CD4-positive, alpha-beta T cell (primary cell): Measurements from ENCODE around the gene LHX4. TPM values are rescaled to one million over a fixed set of nuclear protein-coding genes. Genes with fewer than 3 reads are reported as not detected.
A peak's percentile ranks its signal among the peaks of the same experiment; 100 is the strongest.

ENCODE experiments used
- ATAC-seq: fragments of 200-7000 bp; cut with Tn5 transposase; one replicate; pipeline ENCODE4 v1.10.0; 2022; ENCODE audit warnings: mild to moderate bottlenecking; ENCODE audit not compliant: poor library complexity
- CTCF ChIA-PET: fragments of 350-600 bp; sonication (Branson Sonifier 250); formaldehyde crosslinking; loops from one replicate; lab custom pipeline; 2021; ENCODE audit warnings: antibody characterized with exemption, inconsistent platforms; lab: Charles Lee
- POLR2A ChIA-PET: fragments of 350-600 bp; sonication (Branson Sonifier 250); formaldehyde crosslinking; loops from one replicate; lab custom pipeline; 2021; ENCODE audit warnings: antibody characterized with exemption, inconsistent platforms; lab: Charles Lee
- DNase-seq, 14 experiments: peaks; one replicate each; pipeline ENCODE4 v3.0.0-alpha.2; 2013 to 2020; ENCODE audit warnings: mixed read lengths in 2 of 14
- H3K27ac ChIP-seq, 2 donors: one replicate each; pipeline versions ENCODE4 v1.5.1 to v1.7.0; 2013; ENCODE audit warnings: low read length in 2 of 2, low read depth in 1 of 2, mild to moderate bottlenecking in 1 of 2
- H3K27me3 ChIP-seq, 2 experiments: 1 replicate in 1 of 2; 2 replicates in 1 of 2; pipeline versions ENCODE4 v1.6.1 to v1.7.0; 2013; ENCODE audit warnings: low read length in 2 of 2, control low read depth in 1 of 2, mild to moderate bottlenecking in 1 of 2, moderate library complexity in 1 of 2; ENCODE audit not compliant: insufficient read depth in 2 of 2, control insufficient read depth in 1 of 2
- H3K36me3 ChIP-seq: one replicate; pipeline ENCODE4 v1.6.1; 2013; ENCODE audit warnings: low read length, control low read depth; ENCODE audit not compliant: insufficient read depth
- H3K4me1 ChIP-seq: one replicate; pipeline ENCODE4 v1.6.1; 2013; ENCODE audit warnings: low read length, control low read depth; ENCODE audit not compliant: insufficient read depth
- H3K4me3 ChIP-seq: one replicate; pipeline ENCODE4 v1.5.1; 2013; ENCODE audit warnings: mild to moderate bottlenecking, low read length, moderate library complexity
- H3K9me3 ChIP-seq, 2 experiments: 1 replicate in 1 of 2; 2 replicates in 1 of 2; pipeline versions ENCODE4 v1.6.1 to v1.7.0; 2013; ENCODE audit warnings: low read length in 2 of 2, mild to moderate bottlenecking in 2 of 2, control low read depth in 1 of 2, moderate library complexity in 1 of 2; ENCODE audit not compliant: control insufficient read depth in 1 of 2, insufficient read depth in 1 of 2
- H3K27ac Mint-ChIP-seq: one replicate; pipeline ENCODE4 v1.8.0; 2020; ENCODE audit warnings: mixed read lengths
- H3K27me3 Mint-ChIP-seq: one replicate; pipeline ENCODE4 v1.8.0; 2021; ENCODE audit warnings: mixed read lengths
- H3K36me3 Mint-ChIP-seq: one replicate; pipeline ENCODE4 v1.8.0; 2021; ENCODE audit warnings: low read depth, mixed read lengths
- H3K4me1 Mint-ChIP-seq: one replicate; pipeline ENCODE4 v1.8.0; 2021; ENCODE audit warnings: low read depth, mixed read lengths
- H3K4me3 Mint-ChIP-seq: one replicate; pipeline ENCODE4 v1.8.0; 2020; ENCODE audit warnings: mild to moderate bottlenecking, mixed read lengths
- H3K9me3 Mint-ChIP-seq: one replicate; pipeline ENCODE4 v1.8.0; 2020; ENCODE audit warnings: mixed read lengths
- intact Hi-C, 2 experiments: fragments of 100-400 bp; cut with DNase I in 1 of 2; cut with micrococcal nuclease in 1 of 2; formaldehyde crosslinking; loops; one replicate each; pipeline versions ENCODE4 v1.15.1 to v1.9.0; 2023 to 2025; cut with DNase I, micrococcal nuclease
- polyA plus RNA-seq, 2 donors: library from polyadenylated mRNA; unstranded; fragments of 120-200 nt; gene quantifications; one replicate each; pipeline ENCODE4 v1.2.1, GENCODE V29; 2013
- total RNA-seq, 174 experiments: library from RNA in 2 of 174; stranded (reverse) in 2 of 174; gene quantifications; one replicate each; pipeline ENCODE4 v1.2.3 and lab custom pipeline; 2021 to 2026
- TF ChIP-seq, protein P1 (sequence below): fragments of 200-600 bp; IDR thresholded peaks from one replicate; pipeline ENCODE4 v1.8.0; 2022; ENCODE audit warnings: antibody characterized with exemption, mild to moderate bottlenecking

The LHX4 gene
- total RNA-seq (under 1 TPM in 1 of 2 experiments, not detected in 1; 0.03 TPM), total RNA-seq (lab: John Stamatoyannopoulos, UW) (0 to 0.19 (median 0) reads per million in 172 experiments)
- polyA plus RNA-seq (2013, experiment 1 of 2) = 2.0 TPM
- 1.8 TPM for polyA plus RNA-seq (2013, experiment 2 of 2)

DNA sequence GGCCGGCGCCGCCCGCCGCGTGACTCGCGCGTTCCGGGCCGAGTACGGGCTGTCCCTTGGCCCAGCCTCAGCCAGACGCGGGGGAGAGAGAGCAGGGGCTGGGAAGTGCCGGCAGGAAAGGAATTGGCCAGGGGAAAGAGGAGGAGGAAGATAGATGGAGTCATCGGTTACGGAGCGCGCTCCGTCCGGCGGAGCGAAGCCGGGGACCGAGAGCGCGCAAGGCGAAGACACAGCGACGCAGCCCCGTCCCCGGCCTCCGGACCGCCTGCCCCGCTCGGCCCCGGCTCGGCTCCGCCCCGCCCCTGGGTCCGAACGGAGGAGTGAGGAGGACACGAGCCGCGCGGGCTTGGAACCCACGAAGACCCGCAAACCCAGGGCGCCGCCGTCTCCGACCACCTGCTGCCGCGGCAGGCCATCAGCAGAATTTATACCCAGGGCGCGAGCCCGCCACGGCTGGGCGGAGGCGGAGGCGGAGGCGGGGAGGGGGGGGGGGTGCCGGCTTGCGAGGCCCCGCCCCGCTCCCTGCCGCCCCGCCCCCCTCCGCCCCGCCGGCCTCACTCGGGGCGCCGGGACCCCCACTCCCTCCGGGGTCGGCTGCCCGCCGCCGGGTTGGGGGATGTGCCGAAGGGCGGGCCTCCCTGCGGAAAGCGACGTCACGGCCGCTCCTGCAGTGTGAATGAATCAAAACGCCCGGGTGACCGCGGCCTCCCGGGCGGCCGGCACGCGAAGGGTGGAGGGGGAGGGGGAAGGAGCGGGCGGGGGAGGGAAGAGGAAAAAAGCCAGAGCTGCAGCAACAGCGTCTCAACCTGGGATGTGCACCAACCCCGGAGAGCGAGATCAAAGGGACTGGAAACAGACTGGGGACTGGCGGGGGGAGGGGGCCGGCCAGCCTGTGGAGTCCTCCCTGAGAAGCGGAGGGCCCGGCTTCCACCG is at the start of gene LHX4:
Gene LHX4 (plus strand): TSS at position 782 of the 933 bp plus-strand sequence. CDS start 266 bp downstream, outside the sequence.
- Histone ChIP-seq H3K9me3 (peaks cover 0 to 47% of the 10 kb centered on the region in 2 experiments), H3K27me3 (peaks cover 67 to 82% of the 10 kb centered on the region in 2 experiments), H3K4me3 (peak within 1 kb of the TSS; percentile 53), H3K27ac (no peak within 1 kb of the TSS), H3K36me3 (no peaks in the 10 kb centered on the region), H3K4me1 (peaks cover 56% of the 10 kb centered on the region)
- ChIA-PET POLR2A (no interaction called here), CTCF (no interaction called here)
- ATAC-seq (peak; percentile 37), DNase-seq (peak in 4 of 14 experiments; percentile 19 to 55 (median 39))
- H3K4me1 Mint-ChIP-seq = peaks cover 32% of the 10 kb centered on the region
- intact Hi-C loops = no loop called here
- no peak within 1 kb of the TSS for H3K27ac Mint-ChIP-seq
- no peaks in the 10 kb centered on the region for H3K9me3 Mint-ChIP-seq
- peak within 1 kb of the TSS; percentile 76 for H3K4me3 Mint-ChIP-seq
- TF ChIP-seq, protein P1, sequence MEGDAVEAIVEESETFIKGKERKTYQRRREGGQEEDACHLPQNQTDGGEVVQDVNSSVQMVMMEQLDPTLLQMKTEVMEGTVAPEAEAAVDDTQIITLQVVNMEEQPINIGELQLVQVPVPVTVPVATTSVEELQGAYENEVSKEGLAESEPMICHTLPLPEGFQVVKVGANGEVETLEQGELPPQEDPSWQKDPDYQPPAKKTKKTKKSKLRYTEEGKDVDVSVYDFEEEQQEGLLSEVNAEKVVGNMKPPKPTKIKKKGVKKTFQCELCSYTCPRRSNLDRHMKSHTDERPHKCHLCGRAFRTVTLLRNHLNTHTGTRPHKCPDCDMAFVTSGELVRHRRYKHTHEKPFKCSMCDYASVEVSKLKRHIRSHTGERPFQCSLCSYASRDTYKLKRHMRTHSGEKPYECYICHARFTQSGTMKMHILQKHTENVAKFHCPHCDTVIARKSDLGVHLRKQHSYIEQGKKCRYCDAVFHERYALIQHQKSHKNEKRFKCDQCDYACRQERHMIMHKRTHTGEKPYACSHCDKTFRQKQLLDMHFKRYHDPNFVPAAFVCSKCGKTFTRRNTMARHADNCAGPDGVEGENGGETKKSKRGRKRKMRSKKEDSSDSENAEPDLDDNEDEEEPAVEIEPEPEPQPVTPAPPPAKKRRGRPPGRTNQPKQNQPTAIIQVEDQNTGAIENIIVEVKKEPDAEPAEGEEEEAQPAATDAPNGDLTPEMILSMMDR = no peak
- no peaks in the 10 kb centered on the region for H3K36me3 Mint-ChIP-seq
- peaks cover 89% of the 10 kb centered on the region for H3K27me3 Mint-ChIP-seq

DNA sequence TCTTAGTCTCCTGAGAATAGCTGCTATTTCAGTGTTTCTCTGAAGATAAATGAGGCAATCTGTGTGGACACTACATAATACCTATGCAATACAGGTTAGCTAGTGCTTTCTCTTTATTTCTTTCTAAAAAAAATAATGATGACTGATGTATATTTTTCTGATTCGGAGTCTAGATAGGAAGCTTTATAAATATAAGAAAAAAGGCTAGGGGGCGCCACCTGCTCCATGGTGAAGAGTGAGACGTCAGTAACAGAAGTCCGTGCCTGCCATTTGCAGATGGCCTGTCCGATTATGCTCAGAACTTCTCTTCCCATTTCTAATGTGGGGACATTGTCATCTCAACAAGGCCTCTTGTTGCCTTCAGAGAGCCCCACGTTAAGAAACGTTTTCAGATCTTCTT is 49.0 kb upstream of the LHX4 start:
- H3K9me3 ChIP-seq = no peaks in the 10 kb centered on the region
- peaks cover 17% of the 10 kb centered on the region for H3K36me3 ChIP-seq
- H3K36me3 Mint-ChIP-seq = peaks cover 41% of the 10 kb centered on the region
- TF ChIP-seq, protein P1 = peak; percentile 24
- ATAC-seq (no peak), DNase-seq (peak in 3 of 14 experiments; percentile 9 to 31 (median 25))
- H3K9me3 Mint-ChIP-seq = no peaks in the 10 kb centered on the region
- H3K4me1 ChIP-seq = no peaks in the 10 kb centered on the region
- no peak overlapping the region for H3K4me3 ChIP-seq
- H3K4me1 Mint-ChIP-seq = no peaks in the 10 kb centered on the region
- H3K27ac ChIP-seq = no peak overlapping the region
- H3K27me3 Mint-ChIP-seq = no peaks in the 10 kb centered on the region
- no peak overlapping the region for H3K4me3 Mint-ChIP-seq
- no peaks in the 10 kb centered on the region for H3K27me3 ChIP-seq
- intact Hi-C loops = loop anchor here in 1 of 2 experiments (10.0 kb wide), 1 partner anchor 234 kb away; no protein-coding TSS in a partner anchor
- no peak overlapping the region for H3K27ac Mint-ChIP-seq
- ChIA-PET POLR2A (interaction anchor here (0.6 kb wide), 1 partner anchor 481 kb away, joined by 3 read pairs; no protein-coding TSS in a partner anchor), CTCF (no interaction called here)

DNA sequence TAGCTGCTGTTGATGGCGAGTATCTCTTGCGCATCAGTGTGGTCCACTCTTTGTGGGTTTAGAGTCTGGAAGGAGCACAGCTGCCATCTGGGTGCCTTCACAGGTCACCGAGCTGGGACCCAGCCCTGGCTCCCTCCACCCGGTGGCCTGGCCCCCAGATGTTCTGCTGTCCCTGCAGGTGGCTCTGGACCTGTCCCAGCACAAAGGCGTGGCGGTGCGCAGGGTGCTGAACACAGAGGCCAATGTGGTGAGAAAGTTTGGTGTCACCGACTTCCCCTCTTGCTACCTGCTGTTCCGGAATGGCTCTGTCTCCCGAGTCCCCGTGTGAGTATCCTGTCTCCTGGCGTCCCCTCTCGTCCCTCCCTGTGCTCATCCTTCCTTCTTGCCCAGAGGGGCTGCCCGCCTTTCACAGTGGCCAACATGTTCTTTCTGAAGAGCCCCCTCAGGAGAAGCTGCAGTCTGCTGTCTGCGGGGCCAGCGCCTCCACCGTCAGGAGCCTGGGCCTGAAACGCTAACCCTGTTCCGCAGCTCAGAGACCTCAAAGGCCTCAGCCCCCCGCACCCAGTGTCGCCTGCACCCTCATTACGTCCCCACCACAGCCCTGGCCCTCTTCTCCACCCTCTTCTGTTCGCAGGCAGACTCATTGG is 47.9 kb upstream of the LHX4 start:
- H3K9me3 Mint-ChIP-seq = no peaks in the 10 kb centered on the region
- CTCF ChIA-PET = interaction anchor here (0.6 kb wide), 1 partner anchor 1447 kb away, joined by 4 read pairs; no protein-coding TSS in a partner anchor
- ATAC-seq = no peak

More for the DNA sequence above, 47.9 kb upstream of the LHX4 start:
- Histone ChIP-seq H3K4me1 (no peaks in the 10 kb centered on the region), H3K4me3 (no peak overlapping the region), H3K27me3 (no peaks in the 10 kb centered on the region), H3K36me3 (peaks cover 28% of the 10 kb centered on the region), H3K27ac (no peak overlapping the region), H3K9me3 (no peaks in the 10 kb centered on the region)
- intact Hi-C loops = loop anchor here in 1 of 2 experiments (10.0 kb wide), 1 partner anchor 233 kb away; no protein-coding TSS in a partner anchor
- POLR2A ChIA-PET = no interaction called here
- no peak for DNase-seq
- H3K36me3 Mint-ChIP-seq = peaks cover 49% of the 10 kb centered on the region
- H3K27me3 Mint-ChIP-seq = no peaks in the 10 kb centered on the region
- no peak overlapping the region for H3K4me3 Mint-ChIP-seq
- H3K4me1 Mint-ChIP-seq = no peaks in the 10 kb centered on the region
- TF ChIP-seq, protein P1 = no peak
- no peak overlapping the region for H3K27ac Mint-ChIP-seq
